A549 treated with Mapracorat at 1 μM for 4 hours (cell line): ENCODE data around the gene ZIC1. TPM values are rescaled to one million over a fixed set of nuclear protein-coding genes. Genes with fewer than 3 reads are reported as not detected.

ENCODE experiments used
- total RNA-seq: library from RNA; stranded (reverse); fragments of 200-300 nt; extraction: Qiagen RNA extraction; gene quantifications from 5 replicates; pipeline ENCODE4 v1.2.3, GENCODE V29; 2022

ZIC1 gene
- total RNA-seq: 0.02 TPM in 1 of 5 replicates, not detected in the others

GRCh38 chr3:147409143-147410115 is at the start of gene ZIC1:
Gene ZIC1 (plus strand): TSS chr3:147409365. CDS start chr3:147410113, 748 bp downstream.

GRCh38 chr3:147406028-147406931 is 2.9 kb upstream of the ZIC1 start, which contains the start of gene ZIC4:
Gene ZIC4 (minus strand): TSS chr3:147406543. CDS start chr3:147402797, 3,746 bp downstream.

Other genes starting within 250 kb of the ZIC1 start
- not detected in 5 replicates for gene ZIC4, start 2.8 kb upstream of the ZIC1 start, total RNA-seq